DND-41 (cell line): ENCODE data around the gene PRR19.

Experiments
- EZH2 ChIP-seq: IDR thresholded peaks from 3 replicates; pipeline ENCODE4 v1.6.1; 2012; ENCODE audit warnings: borderline replicate concordance, low read depth, mild to moderate bottlenecking, moderate library complexity, low read length, inconsistent platforms; ENCODE audit not compliant: severe bottlenecking
- TF ChIP-seq, protein P1 (sequence below): IDR thresholded peaks from 2 replicates; pipeline ENCODE4 v1.5.1; 2012; ENCODE audit warnings: borderline replicate concordance, low read length, moderate library complexity, mild to moderate bottlenecking; ENCODE audit not compliant: poor library complexity, severe bottlenecking; ENCODE audit errors: extremely low read depth

DNA sequence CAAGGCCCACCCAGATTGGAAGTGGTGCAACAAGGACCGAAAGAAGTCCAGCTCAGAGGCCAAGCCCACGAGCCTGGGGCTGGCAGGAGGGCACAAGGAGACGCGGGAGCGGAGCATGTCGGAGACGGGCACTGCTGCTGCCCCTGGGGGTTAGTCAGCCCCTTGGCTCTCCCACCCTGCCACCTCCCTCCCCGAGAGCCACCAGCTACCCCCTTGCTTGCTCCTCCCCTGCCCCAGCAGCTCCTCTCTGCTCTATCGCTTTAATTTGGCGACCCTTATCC is 14.2 kb upstream of the PRR19 start:
- TF ChIP-seq, protein P1, sequence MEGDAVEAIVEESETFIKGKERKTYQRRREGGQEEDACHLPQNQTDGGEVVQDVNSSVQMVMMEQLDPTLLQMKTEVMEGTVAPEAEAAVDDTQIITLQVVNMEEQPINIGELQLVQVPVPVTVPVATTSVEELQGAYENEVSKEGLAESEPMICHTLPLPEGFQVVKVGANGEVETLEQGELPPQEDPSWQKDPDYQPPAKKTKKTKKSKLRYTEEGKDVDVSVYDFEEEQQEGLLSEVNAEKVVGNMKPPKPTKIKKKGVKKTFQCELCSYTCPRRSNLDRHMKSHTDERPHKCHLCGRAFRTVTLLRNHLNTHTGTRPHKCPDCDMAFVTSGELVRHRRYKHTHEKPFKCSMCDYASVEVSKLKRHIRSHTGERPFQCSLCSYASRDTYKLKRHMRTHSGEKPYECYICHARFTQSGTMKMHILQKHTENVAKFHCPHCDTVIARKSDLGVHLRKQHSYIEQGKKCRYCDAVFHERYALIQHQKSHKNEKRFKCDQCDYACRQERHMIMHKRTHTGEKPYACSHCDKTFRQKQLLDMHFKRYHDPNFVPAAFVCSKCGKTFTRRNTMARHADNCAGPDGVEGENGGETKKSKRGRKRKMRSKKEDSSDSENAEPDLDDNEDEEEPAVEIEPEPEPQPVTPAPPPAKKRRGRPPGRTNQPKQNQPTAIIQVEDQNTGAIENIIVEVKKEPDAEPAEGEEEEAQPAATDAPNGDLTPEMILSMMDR = no peak
- no peak for TF ChIP-seq EZH2
